ENCODE measurements around the gene SDK1. TPM values are rescaled to one million over a fixed set of nuclear protein-coding genes. Genes with fewer than 3 reads are reported as not detected.

The SDK1 gene
- total RNA-seq, 4 donors from 2014 or later = 1.3 to 5.0 (median 2.0) TPM

DNA sequence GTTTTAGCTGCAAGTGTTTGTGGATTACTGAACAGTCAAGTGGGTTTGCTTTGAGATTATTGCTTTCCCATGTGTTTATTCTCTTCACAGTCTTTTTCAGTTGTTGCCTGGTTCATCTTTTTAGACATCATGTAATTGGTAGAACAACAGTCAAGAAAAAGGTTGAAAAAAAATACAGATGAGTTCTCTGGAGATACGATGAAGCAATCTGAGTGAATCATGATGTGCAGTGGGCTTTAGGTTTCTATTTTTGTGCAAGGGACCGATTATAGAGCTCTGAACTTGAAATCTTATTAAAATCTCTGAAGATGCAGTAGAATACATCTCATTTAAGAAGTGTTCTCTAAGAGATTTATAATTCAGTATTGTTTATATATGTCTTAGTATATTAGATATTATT is 145.7 kb downstream of the SDK1 start:
- no peaks in the 10 kb centered on the region for H3K4me1 ChIP-seq
- no peak for DNase-seq
- no peaks in the 10 kb centered on the region for H3K27me3 ChIP-seq
- TF ChIP-seq, protein P1, sequence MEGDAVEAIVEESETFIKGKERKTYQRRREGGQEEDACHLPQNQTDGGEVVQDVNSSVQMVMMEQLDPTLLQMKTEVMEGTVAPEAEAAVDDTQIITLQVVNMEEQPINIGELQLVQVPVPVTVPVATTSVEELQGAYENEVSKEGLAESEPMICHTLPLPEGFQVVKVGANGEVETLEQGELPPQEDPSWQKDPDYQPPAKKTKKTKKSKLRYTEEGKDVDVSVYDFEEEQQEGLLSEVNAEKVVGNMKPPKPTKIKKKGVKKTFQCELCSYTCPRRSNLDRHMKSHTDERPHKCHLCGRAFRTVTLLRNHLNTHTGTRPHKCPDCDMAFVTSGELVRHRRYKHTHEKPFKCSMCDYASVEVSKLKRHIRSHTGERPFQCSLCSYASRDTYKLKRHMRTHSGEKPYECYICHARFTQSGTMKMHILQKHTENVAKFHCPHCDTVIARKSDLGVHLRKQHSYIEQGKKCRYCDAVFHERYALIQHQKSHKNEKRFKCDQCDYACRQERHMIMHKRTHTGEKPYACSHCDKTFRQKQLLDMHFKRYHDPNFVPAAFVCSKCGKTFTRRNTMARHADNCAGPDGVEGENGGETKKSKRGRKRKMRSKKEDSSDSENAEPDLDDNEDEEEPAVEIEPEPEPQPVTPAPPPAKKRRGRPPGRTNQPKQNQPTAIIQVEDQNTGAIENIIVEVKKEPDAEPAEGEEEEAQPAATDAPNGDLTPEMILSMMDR (IDR thresholded peaks at IDR 0.05) = no peak
- no peak for TF ChIP-seq POLR2A (IDR thresholded peaks at IDR 0.05)
- no peak overlapping the region for H3K27ac ChIP-seq
- no peak overlapping the region for H3K4me3 ChIP-seq (replicated peaks in 1 of 3)
- intact Hi-C loops (cut with DNase I) = no loop called here
- no peaks in the 10 kb centered on the region for H3K36me3 ChIP-seq
- 90 to 91% methylated on average over 2 of the region's 2 CpGs for WGBS, 2 donors
- no peaks in the 10 kb centered on the region for H3K9me3 ChIP-seq

DNA sequence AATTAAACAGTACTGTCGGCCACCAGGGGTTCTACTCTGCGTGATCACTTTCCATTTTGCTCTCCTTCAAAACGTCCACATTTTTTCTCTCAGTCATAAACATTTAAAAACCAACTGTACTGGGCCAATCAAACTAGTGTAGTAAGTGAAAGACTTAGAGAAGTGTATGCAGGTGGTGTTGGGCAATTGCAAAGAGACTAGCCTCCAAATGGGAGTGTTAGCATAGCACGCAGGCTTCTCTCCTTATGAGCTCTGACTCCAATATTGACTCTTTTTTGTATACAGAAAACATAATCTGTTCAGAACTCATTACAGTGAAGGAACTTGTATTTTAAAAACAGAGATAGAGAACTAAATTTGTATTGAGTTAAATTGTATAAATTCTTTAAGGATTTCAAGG is 150.6 kb downstream of the SDK1 start:
- WGBS, 2 donors = 78% methylated on average over 4 of the region's 4 CpGs
- no peaks in the 10 kb centered on the region for H3K9me3 ChIP-seq
- no peak for DNase-seq
- intact Hi-C loops (cut with DNase I) = no loop called here
- H3K36me3 ChIP-seq = no peaks in the 10 kb centered on the region
- H3K27ac ChIP-seq = no peak overlapping the region
- H3K4me3 ChIP-seq (replicated peaks in 1 of 3) = no peak overlapping the region
- H3K4me1 ChIP-seq = no peaks in the 10 kb centered on the region
- H3K27me3 ChIP-seq = no peaks in the 10 kb centered on the region
- TF ChIP-seq POLR2A (IDR thresholded peaks at IDR 0.05) = no peak
- TF ChIP-seq, protein P1 (IDR thresholded peaks at IDR 0.05) = no peak

DNA sequence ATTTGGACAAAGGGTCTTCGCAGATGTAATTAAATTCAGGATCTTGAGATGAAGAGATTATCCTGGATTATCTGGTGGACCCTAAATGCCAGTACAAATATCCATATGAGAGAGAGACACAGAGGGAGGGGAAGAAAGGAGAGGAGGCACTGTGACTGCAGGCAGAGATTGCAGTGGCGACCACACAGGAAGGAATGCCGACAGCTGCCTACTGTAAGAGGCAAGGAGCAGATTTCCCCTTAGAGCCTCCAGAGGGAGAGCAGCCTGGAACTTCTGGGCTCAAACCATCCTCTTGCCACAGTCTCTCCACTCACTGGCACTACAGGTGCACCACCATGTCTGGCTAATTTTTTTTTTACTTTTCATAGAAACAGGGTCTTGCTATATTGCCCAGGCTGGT is 152.3 kb downstream of the SDK1 start:
- H3K4me1 ChIP-seq = no peaks in the 10 kb centered on the region
- H3K27ac ChIP-seq = no peak overlapping the region
- no peak for DNase-seq
- H3K9me3 ChIP-seq = no peaks in the 10 kb centered on the region
- TF ChIP-seq, protein P1 (IDR thresholded peaks at IDR 0.05) = no peak
- no peak for TF ChIP-seq POLR2A (IDR thresholded peaks at IDR 0.05)
- intact Hi-C loops (cut with DNase I) = no loop called here
- H3K4me3 ChIP-seq (replicated peaks in 1 of 3) = no peak overlapping the region
- no peaks in the 10 kb centered on the region for H3K27me3 ChIP-seq
- H3K36me3 ChIP-seq = no peaks in the 10 kb centered on the region
- 87 to 95% methylated on average over 3 of the region's 3 CpGs for WGBS, 2 donors

DNA sequence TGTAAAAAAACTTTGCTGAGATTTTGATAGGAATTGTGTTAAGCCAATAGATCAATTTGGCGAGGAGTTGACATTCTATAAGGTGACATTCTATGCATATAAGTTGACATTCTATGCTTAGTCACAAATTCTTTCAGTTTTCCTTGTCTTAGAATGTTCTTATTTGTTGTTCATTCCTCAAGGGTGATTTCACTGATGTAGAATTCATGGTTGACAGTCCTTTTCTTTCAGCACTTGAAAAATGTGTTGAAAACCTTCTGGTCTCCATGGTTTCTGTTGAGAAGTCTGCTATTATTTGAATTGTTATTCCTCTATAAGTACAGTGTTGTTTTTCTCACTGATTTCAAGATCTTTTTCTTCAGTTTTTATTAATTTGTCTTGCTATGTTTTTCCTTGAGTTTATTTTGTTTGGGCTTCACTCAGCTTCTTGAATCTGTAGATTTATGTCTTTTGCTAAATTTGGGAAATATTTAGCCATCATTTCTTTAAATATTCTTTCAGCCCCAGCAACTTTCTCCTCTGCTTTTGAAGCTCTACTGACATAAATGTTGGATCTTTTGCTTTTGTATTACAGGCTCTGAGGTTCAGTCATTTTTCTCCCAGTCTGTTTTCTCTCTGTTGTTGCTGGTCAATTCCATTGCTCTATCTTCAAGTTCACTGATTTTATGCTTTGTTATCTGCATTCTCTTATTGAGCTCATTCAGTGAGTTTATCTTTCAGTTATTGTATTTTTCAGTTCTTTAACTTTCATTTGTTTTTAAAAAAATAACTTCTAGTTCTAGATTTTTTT is 154.9 kb downstream of the SDK1 start:
- no peak for DNase-seq
- Histone ChIP-seq H3K36me3 (no peaks in the 10 kb centered on the region), H3K9me3 (no peaks in the 10 kb centered on the region), H3K27me3 (no peaks in the 10 kb centered on the region), H3K4me1 (no peaks in the 10 kb centered on the region), H3K4me3 (replicated peaks in 1 of 3) (no peak overlapping the region), H3K27ac (no peak overlapping the region)
- intact Hi-C loops (cut with DNase I) = no loop called here
- TF ChIP-seq, protein P1 (IDR thresholded peaks at IDR 0.05) = no peak
- TF ChIP-seq POLR2A (IDR thresholded peaks at IDR 0.05) = no peak
- 90 to 93% methylated on average over 1 of the region's 1 CpG for WGBS, 2 donors

DNA sequence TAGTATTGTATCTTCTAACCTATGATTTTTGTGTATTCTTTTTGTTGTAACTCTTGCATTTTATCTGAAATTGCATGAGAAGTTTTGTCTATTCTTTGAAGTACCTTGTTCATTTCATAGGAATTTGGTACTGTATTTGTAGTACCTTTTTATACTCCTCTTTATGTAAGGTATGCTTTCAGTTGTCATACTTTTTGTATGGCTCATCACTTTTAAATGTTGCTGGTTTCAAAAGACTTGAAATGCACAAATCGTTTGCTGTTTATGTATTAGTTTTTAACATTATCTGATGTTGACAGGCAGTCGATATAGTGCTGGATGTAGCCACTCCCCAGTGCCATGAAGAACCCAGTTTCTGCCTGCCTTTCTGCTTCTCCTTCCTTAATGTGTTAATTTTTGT is 158.1 kb downstream of the SDK1 start:
- Histone ChIP-seq H3K9me3 (no peaks in the 10 kb centered on the region), H3K36me3 (no peaks in the 10 kb centered on the region), H3K4me1 (no peaks in the 10 kb centered on the region), H3K27ac (no peak overlapping the region), H3K4me3 (replicated peaks in 1 of 3) (no peak overlapping the region), H3K27me3 (no peaks in the 10 kb centered on the region)
- WGBS, 2 donors = 91 to 92% methylated on average over 2 of the region's 2 CpGs
- TF ChIP-seq, protein P1 (IDR thresholded peaks at IDR 0.05) = no peak
- TF ChIP-seq POLR2A (IDR thresholded peaks at IDR 0.05) = no peak
- intact Hi-C loops (cut with DNase I) = no loop called here
- DNase-seq = no peak
